ENCODE results near the gene HAND1.

DNA sequence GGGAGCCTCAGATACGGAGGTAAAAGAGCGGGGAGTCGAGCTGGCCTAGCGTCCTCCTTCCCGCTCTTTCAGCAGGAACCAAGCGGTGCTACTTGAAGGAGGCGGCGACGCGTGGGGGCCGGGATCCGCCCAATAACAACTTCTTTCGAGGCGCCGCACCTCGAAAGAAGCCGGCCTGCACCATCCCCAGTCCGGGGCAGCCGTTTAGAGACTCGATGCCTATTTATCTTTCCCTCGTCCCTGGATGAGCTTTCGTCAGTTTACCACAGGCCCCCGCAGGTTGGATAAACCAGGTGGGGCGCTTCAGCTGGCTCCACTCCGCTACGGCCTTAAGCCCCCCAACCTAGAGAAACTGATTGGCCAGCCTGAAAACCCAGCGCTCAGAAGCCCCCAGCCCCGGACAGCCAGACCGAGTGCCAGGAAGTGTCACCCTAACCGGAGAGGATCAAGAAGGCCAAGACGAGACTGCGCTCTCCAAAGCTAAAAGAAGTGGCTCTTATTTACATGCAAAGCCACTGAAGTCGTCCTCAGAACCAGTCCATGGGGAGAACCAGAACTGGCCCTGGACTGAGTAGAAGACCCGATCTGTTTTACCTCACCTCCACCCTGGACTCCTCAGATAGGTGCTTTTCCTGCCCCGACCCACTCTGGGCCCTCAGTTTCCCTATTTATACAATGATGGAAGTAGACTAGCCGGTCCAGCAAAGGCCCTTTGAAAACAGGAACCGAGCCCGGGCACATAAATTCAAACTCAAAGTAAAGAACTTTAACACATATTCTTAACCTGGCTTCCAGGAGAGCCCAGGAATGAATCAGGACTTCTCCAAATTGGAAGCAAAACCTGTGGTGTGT lies 1.4 kb downstream of the HAND1 start:
- TF ChIP-seq, protein P1, sequence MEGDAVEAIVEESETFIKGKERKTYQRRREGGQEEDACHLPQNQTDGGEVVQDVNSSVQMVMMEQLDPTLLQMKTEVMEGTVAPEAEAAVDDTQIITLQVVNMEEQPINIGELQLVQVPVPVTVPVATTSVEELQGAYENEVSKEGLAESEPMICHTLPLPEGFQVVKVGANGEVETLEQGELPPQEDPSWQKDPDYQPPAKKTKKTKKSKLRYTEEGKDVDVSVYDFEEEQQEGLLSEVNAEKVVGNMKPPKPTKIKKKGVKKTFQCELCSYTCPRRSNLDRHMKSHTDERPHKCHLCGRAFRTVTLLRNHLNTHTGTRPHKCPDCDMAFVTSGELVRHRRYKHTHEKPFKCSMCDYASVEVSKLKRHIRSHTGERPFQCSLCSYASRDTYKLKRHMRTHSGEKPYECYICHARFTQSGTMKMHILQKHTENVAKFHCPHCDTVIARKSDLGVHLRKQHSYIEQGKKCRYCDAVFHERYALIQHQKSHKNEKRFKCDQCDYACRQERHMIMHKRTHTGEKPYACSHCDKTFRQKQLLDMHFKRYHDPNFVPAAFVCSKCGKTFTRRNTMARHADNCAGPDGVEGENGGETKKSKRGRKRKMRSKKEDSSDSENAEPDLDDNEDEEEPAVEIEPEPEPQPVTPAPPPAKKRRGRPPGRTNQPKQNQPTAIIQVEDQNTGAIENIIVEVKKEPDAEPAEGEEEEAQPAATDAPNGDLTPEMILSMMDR (conservative IDR thresholded peaks at IDR 0.05; ENCODE audit: low read length): no peak
- TF ChIP-seq EZH2phosphoT487 (IDR thresholded peaks at IDR 0.05; ENCODE audit: borderline replicate concordance): no peak
